H1 (cell line): ENCODE data around the gene HIVEP3. TPM values are rescaled to one million over a fixed set of nuclear protein-coding genes. Genes with fewer than 3 reads are reported as not detected.

Experiments used
- CTCF ChIA-PET: fragments of 300-600 bp; sonication (Branson Sonifier 250); formaldehyde crosslinking; loops from one replicate; lab custom pipeline; 2021; ENCODE audit not compliant: partially characterized antibody; lab: Charles Lee
- POLR2A ChIA-PET: fragments of 300-600 bp; sonication (Branson Sonifier 250); formaldehyde crosslinking; loops from one replicate; lab custom pipeline; 2021; ENCODE audit warnings: inconsistent platforms; ENCODE audit not compliant: partially characterized antibody; lab: Charles Lee
- DNase-seq, 2 experiments: peaks; one replicate each; pipeline versions ENCODE4 v3.0.0 to v3.0.0-alpha.2; 2010 to 2022; ENCODE audit warnings: low spot score in 2 of 2, low read depth in 1 of 2, mixed read lengths in 1 of 2
- FAIRE-seq: peaks from 2 replicates; lab custom pipeline; 2011; peaks lifted over from hg19 to GRCh38; lab: Jason Lieb, UNC
- H2AFZ ChIP-seq: 2 replicates; pipeline ENCODE4 v1.8.1; 2012; ENCODE audit warnings: low read length, inconsistent platforms
- H2AK5ac ChIP-seq: 2 replicates; pipeline ENCODE4 v1.6.1; 2013; ENCODE audit warnings: low read depth, low read length
- H2BK120ac ChIP-seq: replicated peaks from 2 replicates; pipeline ENCODE3; 2013; ENCODE audit warnings: low read depth, low read length, inconsistent platforms
- H2BK12ac ChIP-seq: 2 replicates; pipeline ENCODE4 v1.6.1; 2013; ENCODE audit warnings: low read depth, low read length
- H2BK15ac ChIP-seq: 2 replicates; pipeline ENCODE4 v1.6.1; 2013; ENCODE audit warnings: low read length
- H2BK20ac ChIP-seq: 2 replicates; pipeline ENCODE4 v1.6.1; 2013; ENCODE audit warnings: low read length
- H2BK5ac ChIP-seq: 2 replicates; pipeline ENCODE4 v1.6.1; 2013; ENCODE audit warnings: low read depth, low read length
- H3K14ac ChIP-seq: 2 replicates; pipeline ENCODE4 v1.6.1; 2013; ENCODE audit warnings: inconsistent platforms; ENCODE audit not compliant: insufficient read length
- H3K18ac ChIP-seq: 2 replicates; pipeline ENCODE4 v1.6.1; 2013; ENCODE audit warnings: low read length; ENCODE audit errors: extremely low read depth
- H3K23ac ChIP-seq: 2 replicates; pipeline ENCODE4 v1.6.1; 2013; ENCODE audit warnings: inconsistent platforms; ENCODE audit not compliant: insufficient read length
- H3K23me2 ChIP-seq: 2 replicates; pipeline ENCODE4 v1.6.1; 2013; ENCODE audit warnings: low read depth, low read length
- H3K27ac ChIP-seq: 2 replicates; pipeline ENCODE4 v1.6.1; 2011; ENCODE audit warnings: low read depth, low read length, inconsistent platforms
- H3K27me3 ChIP-seq, 4 experiments: replicated peaks in 1 of 4; 1 replicate in 1 of 4; 2 replicates in 3 of 4; pipeline versions ENCODE4 v1.6.1 to v1.8.1; 2011 to 2013; ENCODE audit warnings: low read length in 3 of 4, mild to moderate bottlenecking in 3 of 4, inconsistent platforms in 2 of 4, mixed read lengths in 2 of 4, moderate library complexity in 1 of 4; ENCODE audit not compliant: control insufficient read depth in 3 of 4, insufficient read depth in 3 of 4; ENCODE audit errors: extremely low read depth in 1 of 4
- H3K36me3 ChIP-seq, 4 experiments: 2 replicates each; pipeline versions ENCODE4 v1.6.1 to v1.8.1; 2011 to 2013; ENCODE audit warnings: mild to moderate bottlenecking in 4 of 4, low read length in 3 of 4, moderate library complexity in 2 of 4, control low read depth in 1 of 4, inconsistent platforms in 1 of 4; ENCODE audit not compliant: insufficient read depth in 4 of 4, control insufficient read depth in 2 of 4
- H3K4ac ChIP-seq: replicated peaks from 2 replicates; pipeline ENCODE3; 2013; ENCODE audit warnings: low read length, low read depth, mixed read lengths, inconsistent platforms; ENCODE audit not compliant: insufficient read length
- H3K4me1 ChIP-seq, 4 experiments: replicated peaks in 1 of 4; 1 replicate in 1 of 4; 2 replicates in 3 of 4; pipeline versions ENCODE4 v1.6.1 to v1.8.1; 2011 to 2013; ENCODE audit warnings: low read length in 3 of 4, inconsistent platforms in 2 of 4, mixed read lengths in 1 of 4; ENCODE audit not compliant: insufficient read depth in 4 of 4, control insufficient read depth in 3 of 4
- H3K4me2 ChIP-seq, 2 experiments: 2 replicates each; pipeline versions ENCODE4 v1.6.1 to v1.8.1; 2011 to 2013; ENCODE audit warnings: low read depth in 2 of 2, low read length in 2 of 2, control low read depth in 1 of 2, inconsistent platforms in 1 of 2, mild to moderate bottlenecking in 1 of 2; ENCODE audit not compliant: insufficient read depth in 1 of 2
- H3K4me3 ChIP-seq, 4 experiments: fragments of 200-600, 300-600 bp in 1 of 4; sonication (generic), shearing (Covaris generic), sonication (Bioruptor Twin) in 1 of 4; 2 replicates each; pipeline versions ENCODE4 v1.5.1 to v1.8.1; 2011 to 2016; ENCODE audit warnings: low read length in 4 of 4, low read depth in 3 of 4, control low read depth in 2 of 4, inconsistent platforms in 2 of 4, mild to moderate bottlenecking in 2 of 4, mixed read lengths in 1 of 4, moderate library complexity in 1 of 4; ENCODE audit not compliant: insufficient read depth in 2 of 4; ENCODE audit errors: extremely low read depth in 1 of 4
- H3K56ac ChIP-seq: replicated peaks from 2 replicates; pipeline ENCODE3; 2013; ENCODE audit warnings: low read depth, mild to moderate bottlenecking, mixed read lengths, low read length, inconsistent platforms; ENCODE audit not compliant: insufficient read length
- H3K79me1 ChIP-seq: 2 replicates; pipeline ENCODE4 v1.6.1; 2013; ENCODE audit warnings: low read depth, low read length, control low read depth
- H3K79me2 ChIP-seq, 2 experiments: 2 replicates each; pipeline versions ENCODE4 v1.6.1 to v1.8.1; 2012 to 2013; ENCODE audit warnings: low read length in 2 of 2, mild to moderate bottlenecking in 2 of 2, inconsistent platforms in 1 of 2; ENCODE audit not compliant: insufficient read depth in 2 of 2, control insufficient read depth in 1 of 2
- H3K9ac ChIP-seq, 4 experiments: replicated peaks in 1 of 4; 1 replicate in 1 of 4; 2 replicates in 3 of 4; pipeline versions ENCODE4 v1.6.1 to v1.8.1; 2011 to 2013; ENCODE audit warnings: low read depth in 3 of 4, low read length in 3 of 4, control low read depth in 2 of 4, mild to moderate bottlenecking in 2 of 4, moderate library complexity in 2 of 4, inconsistent platforms in 1 of 4; ENCODE audit errors: extremely low read depth in 1 of 4
- H3K9me3 ChIP-seq, 2 experiments: 2 replicates each; pipeline versions ENCODE4 v1.6.1 to v1.8.1; 2012 to 2013; ENCODE audit warnings: mild to moderate bottlenecking in 2 of 2, moderate library complexity in 2 of 2, control low read depth in 1 of 2, inconsistent platforms in 1 of 2, low read depth in 1 of 2, low read length in 1 of 2, mixed read lengths in 1 of 2; ENCODE audit not compliant: insufficient read depth in 2 of 2
- H4K20me1 ChIP-seq, 2 experiments: replicated peaks in 1 of 2; 2 replicates each; pipeline versions ENCODE3 to v1.8.1; 2011 to 2013; ENCODE audit warnings: inconsistent platforms in 2 of 2, low read length in 2 of 2, mild to moderate bottlenecking in 1 of 2; ENCODE audit not compliant: insufficient read depth in 2 of 2, control insufficient read depth in 1 of 2
- H4K5ac ChIP-seq: 2 replicates; pipeline ENCODE4 v1.6.1; 2013; ENCODE audit warnings: low read length, low read depth, mixed read lengths, inconsistent platforms; ENCODE audit not compliant: insufficient read length
- H4K8ac ChIP-seq: 2 replicates; pipeline ENCODE4 v1.8.0; 2013; ENCODE audit warnings: mild to moderate bottlenecking, moderate library complexity, low read length, inconsistent platforms; ENCODE audit not compliant: insufficient read depth; ENCODE audit errors: extremely low read depth
- H4K91ac ChIP-seq: replicated peaks from 2 replicates; pipeline ENCODE3; 2013; ENCODE audit warnings: low read length, mixed read lengths, inconsistent platforms; ENCODE audit not compliant: insufficient read length
- CEBPB ChIP-seq: IDR thresholded peaks from 2 replicates; pipeline ENCODE4 v1.6.1; 2012; ENCODE audit warnings: low read depth, low read length
- RBBP5 ChIP-seq: IDR thresholded peaks from 2 replicates; pipeline ENCODE4 v1.7.1; 2012; ENCODE audit warnings: low read depth, mild to moderate bottlenecking, inconsistent platforms, low read length, moderate library complexity, borderline replicate concordance
- RXRA ChIP-seq: IDR thresholded peaks from 2 replicates; pipeline ENCODE4 v1.6.1; 2011; ENCODE audit warnings: low read depth, mild to moderate bottlenecking, low read length, moderate library complexity; ENCODE audit not compliant: insufficient read depth
- TBP ChIP-seq: IDR thresholded peaks from 2 replicates; pipeline ENCODE4 v1.6.1; 2011; ENCODE audit warnings: low read depth, low read length, improper control_type of control experiment
- TCF12 ChIP-seq: IDR thresholded peaks from 2 replicates; pipeline ENCODE4 v1.6.1; 2011; ENCODE audit warnings: low read depth, mild to moderate bottlenecking, low read length
- WGBS, 2 experiments: shearing (Covaris generic) in 1 of 2; methylation state at CpG; one replicate each; pipeline versions ENCODE4 v1.1.6 to v1.1.7; 2013 to 2015; ENCODE audit warnings: low lambda C conversion rate in 2 of 2, mixed read lengths in 2 of 2, inconsistent platforms in 1 of 2, low coverage in 1 of 2, missing lambda C conversion rate in 1 of 2; ENCODE audit not compliant: insufficient replicate concordance in 2 of 2, insufficient coverage in 1 of 2, insufficient read length in 1 of 2; ENCODE audit errors: extremely low coverage in 1 of 2, missing lambda C conversion rate in 1 of 2; 5-methylcytosine and 5-hydroxymethylcytosine counted together
- polyA plus RNA-seq, 7 experiments: library from polyadenylated mRNA; depleted of rRNA in 3 of 7; stranded (reverse) in 5 of 7; unstranded in 2 of 7; fragments of >200 nt in 5 of 7; fragments of 200-250 nt in 2 of 7; gene quantifications; 1 replicate in 5 of 7; 2 replicates in 1 of 7; 4 replicates in 1 of 7; pipeline versions ENCODE4 v1.2.1 to v1.2.3, GENCODE V29; 2011 to 2013; ENCODE audit warnings: missing spikeins in 2 of 7, mixed read lengths in 2 of 7
- total RNA-seq: library from RNA; stranded (reverse); fragmentation: NEBNext Ultra II Directional; extraction: Animal tissue kit (Norgen Biotek cat#: 25700); gene quantifications from 2 replicates; pipeline ENCODE4 v1.2.1, GENCODE V29; 2021
- TF ChIP-seq, protein P1 (sequence below): IDR thresholded peaks from 2 replicates; pipeline ENCODE4 v1.6.1; 2012; ENCODE audit warnings: inconsistent platforms

Gene HIVEP3
- total and polyA plus RNA-seq, 2 of the 8 experiments (the other 6 are each of a cell fraction or from before 2014, with no cell fraction given): 0.24 to 0.69 TPM

DNA sequence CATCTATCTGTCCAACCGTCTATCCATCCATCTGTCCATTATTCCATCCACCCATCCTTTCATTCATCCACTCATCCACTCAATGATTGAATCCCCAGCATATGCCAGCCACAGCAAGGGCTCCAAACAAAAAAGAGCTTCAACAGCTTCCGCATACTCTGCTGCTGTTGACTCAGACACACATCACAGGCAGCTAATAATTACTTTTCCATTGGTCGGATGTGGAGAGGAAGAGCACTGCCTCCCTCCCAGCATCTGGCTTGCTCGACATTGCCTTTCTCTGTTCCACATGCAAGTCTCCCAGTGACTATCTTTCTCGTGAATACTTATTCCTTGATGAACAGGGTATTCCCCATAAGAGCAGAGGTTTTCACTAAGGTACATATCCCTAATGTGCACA is 176.5 kb downstream of the HIVEP3 start:
- Histone ChIP-seq H2BK15ac (no peak overlapping the region), H2AFZ (no peak overlapping the region), H3K4ac (no peak overlapping the region), H3K36me3 (no peaks in the 10 kb centered on the region), H2BK120ac (no peak overlapping the region), H2BK12ac (no peak overlapping the region), H3K27me3 (no peaks in the 10 kb centered on the region), H2BK20ac (no peak overlapping the region), H3K23ac (no peak overlapping the region), H3K79me2 (no peaks in the 10 kb centered on the region), H3K4me1 (no peaks in the 10 kb centered on the region), H3K27ac (no peak overlapping the region), H3K56ac (no peak overlapping the region), H4K91ac (no peak overlapping the region), H3K14ac (no peak overlapping the region), H3K23me2 (no peaks in the 10 kb centered on the region; the same call in 1 of the 2 replicates), H4K5ac (no peak overlapping the region), H3K79me1 (no peaks in the 10 kb centered on the region), H3K9me3 (no peaks in the 10 kb centered on the region), H2AK5ac (no peak overlapping the region), H2BK5ac (no peak overlapping the region), H3K4me2 (no peak overlapping the region), H4K8ac (no peak overlapping the region; the same call in 1 of the 2 replicates), H3K18ac (no peak overlapping the region), H4K20me1 (no peaks in the 10 kb centered on the region), H3K4me3 (no peak overlapping the region), H3K9ac (no peak overlapping the region)
- FAIRE-seq: no peak
- POLR2A ChIA-PET: no interaction called here
- no peak for DNase-seq
- 87% methylated on average over 5 of the region's 5 CpGs; no CpG with 5 or more reads in 1 of the 2 experiments for WGBS, 2 experiments
- TF ChIP-seq CEBPB (no peak), RXRA (no peak), RBBP5 (no peak), TBP (no peak), TCF12 (no peak)
- TF ChIP-seq, protein P1, sequence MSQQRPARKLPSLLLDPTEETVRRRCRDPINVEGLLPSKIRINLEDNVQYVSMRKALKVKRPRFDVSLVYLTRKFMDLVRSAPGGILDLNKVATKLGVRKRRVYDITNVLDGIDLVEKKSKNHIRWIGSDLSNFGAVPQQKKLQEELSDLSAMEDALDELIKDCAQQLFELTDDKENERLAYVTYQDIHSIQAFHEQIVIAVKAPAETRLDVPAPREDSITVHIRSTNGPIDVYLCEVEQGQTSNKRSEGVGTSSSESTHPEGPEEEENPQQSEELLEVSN: no peak
- CTCF ChIA-PET: interaction anchor here (0.6 to 1.3 kb wide), 2 partner anchors 163 to 229 kb away, joined by 3 to 4 read pairs; no protein-coding TSS in a partner anchor
